ENCODE data around the gene TRMT10C.

DNA sequence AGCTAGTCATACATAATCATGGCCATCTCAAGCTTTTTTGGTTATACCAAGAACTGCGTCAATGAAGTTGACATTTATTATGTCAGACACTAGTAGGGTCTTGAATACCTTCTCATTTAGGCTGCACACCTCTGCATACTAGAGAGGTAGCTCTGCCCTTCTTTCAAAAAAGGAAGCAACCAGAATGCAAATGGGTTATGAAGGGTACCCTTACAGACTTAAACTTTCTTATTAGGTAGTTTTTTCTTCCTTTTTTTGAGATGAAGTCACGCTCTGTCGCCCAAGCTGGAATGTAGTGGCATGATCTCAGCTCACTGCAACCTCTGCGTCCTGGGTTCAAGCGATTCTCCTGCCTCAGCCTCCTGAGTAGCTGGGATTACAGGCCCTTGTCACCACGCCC lies 15.6 kb downstream of the TRMT10C start:
- no peak for TF ChIP-seq CTCF (IDR thresholded peaks at IDR 0.05; ENCODE audit: insufficient read depth, low read length, poor library complexity, severe bottlenecking)
- TF ChIP-seq EZH2phosphoT487 (conservative IDR thresholded peaks at IDR 0.05; ENCODE audit: low read length) = no peak
